ENCODE results near the gene PLEKHJ1. TPM values are rescaled to one million over a fixed set of nuclear protein-coding genes. Genes with fewer than 3 reads are reported as not detected.
A peak's percentile ranks its signal among the peaks of the same experiment; 100 is the strongest.

Gene PLEKHJ1
- total and polyA plus RNA-seq, 9 of the 15 experiments (the other 6 are each of a cell fraction or from before 2014, with no cell fraction given) = 1.5 to 188 (median 63.9) TPM

- TF ChIP-seq ZNF121 (CRISPR knock-in tag; conservative IDR thresholded peaks at IDR 0.05) = no peak
- TF ChIP-seq BCOR (IDR thresholded peaks at IDR 0.05) = no peak; the same call in 1 of the 2 replicates
- TF ChIP-seq TRIM28 (IDR thresholded peaks at IDR 0.05) = no peak
- no peak for TF ChIP-seq POLR3A (IDR thresholded peaks at IDR 0.05; ENCODE audit: borderline replicate concordance, extremely low read depth, insufficient read depth, insufficient read length)
- TF ChIP-seq CBFA2T2 (conservative IDR thresholded peaks at IDR 0.05) = no peak; the same call in 1 of the 2 replicates
- peak; percentile 97 for TF ChIP-seq E2F6 (IDR thresholded peaks at IDR 0.05; ENCODE audit: borderline replicate concordance in 1 of 2, extremely low read depth in 1 of 2, insufficient read depth in 1 of 2, insufficient read length in 1 of 2, low read depth in 1 of 2, low read length in 1 of 2, poor library complexity in 1 of 2, severe bottlenecking in 1 of 2)
- peak; percentile 58; the same call in 1 of the 2 replicates for TF ChIP-seq FOXP4 (CRISPR knock-in tag; IDR thresholded peaks at IDR 0.05; ENCODE audit: borderline replicate concordance)
- TF ChIP-seq NFE2 (IDR thresholded peaks at IDR 0.05; ENCODE audit: low read depth) = 0 out of 2 replicates have a peak, but pooled peaks have one; percentile 3
- peak; percentile 89 for TF ChIP-seq ZNF766 (CRISPR knock-in tag; conservative IDR thresholded peaks at IDR 0.05)
- TF ChIP-seq ARNT (IDR thresholded peaks at IDR 0.05) = no peak
- TF ChIP-seq TCF7 (IDR thresholded peaks at IDR 0.05; ENCODE audit: borderline replicate concordance) = peak; percentile 67; the same call in 1 of the 2 replicates
- TF ChIP-seq ZNF655 (CRISPR knock-in tag; IDR thresholded peaks at IDR 0.05) = no peak
- peak; percentile 94 for TF ChIP-seq CXXC5 (CRISPR knock-in tag; IDR thresholded peaks at IDR 0.05)
- TF ChIP-seq ATF3 (IDR thresholded peaks at IDR 0.05) = peak; percentile 87
- TF ChIP-seq ATF3 (CRISPR knock-in tag; conservative IDR thresholded peaks at IDR 0.05) = peak; percentile 90
- TF ChIP-seq SRF (CRISPR knock-in tag; IDR thresholded peaks at IDR 0.05) = no peak; a peak in 1 of 4 replicates
- no peak for TF ChIP-seq TSC22D4 (tag; IDR thresholded peaks at IDR 0.05)
- no peak for TF ChIP-seq HIVEP1 (CRISPR knock-in tag; IDR thresholded peaks at IDR 0.05)
- TF ChIP-seq ZBED1 (IDR thresholded peaks at IDR 0.05) = no peak
- TF ChIP-seq BRCA1 (IDR thresholded peaks at IDR 0.05) = no peak
- TF ChIP-seq BRCA1 (CRISPR knock-in tag; IDR thresholded peaks at IDR 0.05) = no peak
- peak; percentile 98 to 100 for TF ChIP-seq RAD21 (CRISPR knock-in tag; conservative IDR thresholded peaks at IDR 0.05 in 1 of 2, IDR thresholded peaks at IDR 0.05 in 1 of 2)
- no peak; the same call in 1 of the 2 replicates for TF ChIP-seq THAP7 (CRISPR knock-in tag; IDR thresholded peaks at IDR 0.05)
Measured at GRCh38 chr19:2236314-2237050, at the start of gene PLEKHJ1, which contains the start of gene SF3A2 (continued).

Data from K562 (cell line).